Activated naive CD8-positive, alpha-beta T cell (primary cell): ENCODE results near the gene CHD2.

ENCODE experiments used
- H3K27ac Mint-ChIP-seq: one replicate; pipeline ENCODE4 v1.8.0; 2021; ENCODE audit warnings: mixed read lengths
- H3K27me3 Mint-ChIP-seq: one replicate; pipeline ENCODE4 v1.8.0; 2021; ENCODE audit warnings: mixed read lengths
- H3K36me3 Mint-ChIP-seq: one replicate; pipeline ENCODE4 v1.8.0; 2021; ENCODE audit warnings: mixed read lengths
- H3K4me1 Mint-ChIP-seq: one replicate; pipeline ENCODE4 v1.8.0; 2021; ENCODE audit warnings: low read depth, mixed read lengths
- H3K4me3 Mint-ChIP-seq: one replicate; pipeline ENCODE4 v1.8.0; 2021; ENCODE audit warnings: mild to moderate bottlenecking, mixed read lengths
- H3K9me3 Mint-ChIP-seq: one replicate; pipeline ENCODE4 v1.8.0; 2021; ENCODE audit warnings: low read depth, mixed read lengths

CHD2 gene

GRCh38 chr15:93007994-93008393 lies 107.9 kb downstream of the CHD2 start:
- Mint-ChIP-seq H3K9me3 (no peaks in the 10 kb centered on the region), H3K4me3 (no peak overlapping the region), H3K27me3 (no peaks in the 10 kb centered on the region), H3K27ac (peak overlapping the region; percentile 94), H3K36me3 (peaks cover 9% of the 10 kb centered on the region), H3K4me1 (no peaks in the 10 kb centered on the region)

- H3K36me3 Mint-ChIP-seq = peaks cover 9% of the 10 kb centered on the region
- no peaks in the 10 kb centered on the region for H3K27me3 Mint-ChIP-seq
- no peak overlapping the region for H3K4me3 Mint-ChIP-seq
- H3K9me3 Mint-ChIP-seq = no peaks in the 10 kb centered on the region
- peak overlapping the region; percentile 66 for H3K27ac Mint-ChIP-seq
- H3K4me1 Mint-ChIP-seq = peaks cover 11% of the 10 kb centered on the region
These were observed 112.7 kb downstream of the CHD2 start for GRCh38 chr15:93012786-93013185.

- Mint-ChIP-seq H3K4me3 (no peak overlapping the region), H3K4me1 (peaks cover 56% of the 10 kb centered on the region), H3K9me3 (no peaks in the 10 kb centered on the region), H3K27me3 (no peaks in the 10 kb centered on the region), H3K36me3 (peaks cover 27% of the 10 kb centered on the region), H3K27ac (peak overlapping the region; percentile 96)
These were observed 117.4 kb downstream of the CHD2 start for GRCh38 chr15:93017526-93017925.

GRCh38 chr15:93018574-93018973 lies 118.5 kb downstream of the CHD2 start:
- Mint-ChIP-seq H3K4me1 (peaks cover 67% of the 10 kb centered on the region), H3K36me3 (peaks cover 35% of the 10 kb centered on the region), H3K4me3 (peak overlapping the region; percentile 33), H3K27me3 (no peaks in the 10 kb centered on the region), H3K9me3 (no peaks in the 10 kb centered on the region), H3K27ac (peak overlapping the region; percentile 96)

- Mint-ChIP-seq H3K27ac (peak overlapping the region; percentile 96), H3K4me3 (peak overlapping the region; percentile 33), H3K4me1 (peaks cover 72% of the 10 kb centered on the region), H3K27me3 (no peaks in the 10 kb centered on the region), H3K9me3 (no peaks in the 10 kb centered on the region), H3K36me3 (peaks cover 38% of the 10 kb centered on the region)
These were observed 119.0 kb downstream of the CHD2 start for GRCh38 chr15:93019090-93019489.

- Mint-ChIP-seq H3K4me1 (peaks cover 81% of the 10 kb centered on the region), H3K9me3 (no peaks in the 10 kb centered on the region), H3K27ac (peak overlapping the region; percentile 96), H3K36me3 (peaks cover 42% of the 10 kb centered on the region), H3K4me3 (no peak overlapping the region), H3K27me3 (no peaks in the 10 kb centered on the region)
These were observed 119.8 kb downstream of the CHD2 start for GRCh38 chr15:93019971-93020370.

GRCh38 chr15:93020976-93021772 lies 121.0 kb downstream of the CHD2 start:
- Mint-ChIP-seq H3K4me1 (peaks cover 87% of the 10 kb centered on the region), H3K27me3 (no peaks in the 10 kb centered on the region), H3K27ac (peak overlapping the region; percentile 96), H3K9me3 (no peaks in the 10 kb centered on the region), H3K36me3 (peaks cover 38% of the 10 kb centered on the region), H3K4me3 (peak overlapping the region; percentile 69)

GRCh38 chr15:93024293-93024692 lies 124.2 kb downstream of the CHD2 start:
- H3K27ac Mint-ChIP-seq = peak overlapping the region; percentile 96
- peaks cover 80% of the 10 kb centered on the region for H3K4me1 Mint-ChIP-seq
- no peaks in the 10 kb centered on the region for H3K9me3 Mint-ChIP-seq
- H3K4me3 Mint-ChIP-seq = no peak overlapping the region
- H3K27me3 Mint-ChIP-seq = no peaks in the 10 kb centered on the region
- H3K36me3 Mint-ChIP-seq = peaks cover 30% of the 10 kb centered on the region

GRCh38 chr15:93024716-93025624 lies 124.8 kb downstream of the CHD2 start:
- no peaks in the 10 kb centered on the region for H3K9me3 Mint-ChIP-seq
- peak overlapping the region; percentile 51 for H3K4me3 Mint-ChIP-seq
- peaks cover 78% of the 10 kb centered on the region for H3K4me1 Mint-ChIP-seq
- peaks cover 29% of the 10 kb centered on the region for H3K36me3 Mint-ChIP-seq
- H3K27me3 Mint-ChIP-seq = no peaks in the 10 kb centered on the region
- H3K27ac Mint-ChIP-seq = peak overlapping the region; percentile 96

- Mint-ChIP-seq H3K4me3 (peak overlapping the region; percentile 51), H3K4me1 (peaks cover 78% of the 10 kb centered on the region), H3K36me3 (peaks cover 25% of the 10 kb centered on the region), H3K9me3 (no peaks in the 10 kb centered on the region), H3K27ac (peak overlapping the region; percentile 96), H3K27me3 (no peaks in the 10 kb centered on the region)
These were observed 125.5 kb downstream of the CHD2 start for GRCh38 chr15:93025625-93025982.

GRCh38 chr15:93026380-93026817 lies 126.3 kb downstream of the CHD2 start:
- peaks cover 71% of the 10 kb centered on the region for H3K4me1 Mint-ChIP-seq
- peaks cover 22% of the 10 kb centered on the region for H3K36me3 Mint-ChIP-seq
- H3K9me3 Mint-ChIP-seq = no peaks in the 10 kb centered on the region
- no peaks in the 10 kb centered on the region for H3K27me3 Mint-ChIP-seq
- H3K4me3 Mint-ChIP-seq = no peak overlapping the region
- H3K27ac Mint-ChIP-seq = peak overlapping the region; percentile 96

GRCh38 chr15:93027413-93027812 lies 127.3 kb downstream of the CHD2 start:
- Mint-ChIP-seq H3K9me3 (no peaks in the 10 kb centered on the region), H3K36me3 (peaks cover 17% of the 10 kb centered on the region), H3K4me3 (no peak overlapping the region), H3K4me1 (peaks cover 62% of the 10 kb centered on the region), H3K27me3 (no peaks in the 10 kb centered on the region), H3K27ac (peak overlapping the region; percentile 58)

- H3K27me3 Mint-ChIP-seq = no peaks in the 10 kb centered on the region
- no peaks in the 10 kb centered on the region for H3K9me3 Mint-ChIP-seq
- H3K4me3 Mint-ChIP-seq = no peak overlapping the region
- peak overlapping the region; percentile 76 for H3K27ac Mint-ChIP-seq
- peaks cover 54% of the 10 kb centered on the region for H3K4me1 Mint-ChIP-seq
- H3K36me3 Mint-ChIP-seq = peaks cover 9% of the 10 kb centered on the region
These were observed 128.0 kb downstream of the CHD2 start for GRCh38 chr15:93028111-93028631.

GRCh38 chr15:93028632-93029213 lies 128.6 kb downstream of the CHD2 start:
- no peaks in the 10 kb centered on the region for H3K9me3 Mint-ChIP-seq
- peaks cover 49% of the 10 kb centered on the region for H3K4me1 Mint-ChIP-seq
- no peak overlapping the region for H3K4me3 Mint-ChIP-seq
- peaks cover 8% of the 10 kb centered on the region for H3K36me3 Mint-ChIP-seq
- H3K27ac Mint-ChIP-seq = peak overlapping the region; percentile 76
- no peaks in the 10 kb centered on the region for H3K27me3 Mint-ChIP-seq
